22Rv1 (cell line): ENCODE measurements around the gene PCBP2.
"Not testable (repeated sequence)": the region's sequence is repeated elsewhere in the genome, so short reads cannot be mapped to it uniquely, and the experiment has no call there.

ENCODE experiments used
- ZFX ChIP-seq: fragments of 450-650 bp; IDR thresholded peaks from 2 replicates; pipeline ENCODE4 v1.6.1; 2017; ENCODE audit warnings: antibody characterized with exemption, borderline replicate concordance
- TF ChIP-seq, protein P1 (sequence below): fragments of 450-650 bp; IDR thresholded peaks from 2 replicates; pipeline ENCODE4 v1.5.1; 2017; ENCODE audit warnings: mild to moderate bottlenecking

GRCh38 chr12:53402351-53402750, 49.6 kb upstream of the PCBP2 start:
- TF ChIP-seq, protein P1, sequence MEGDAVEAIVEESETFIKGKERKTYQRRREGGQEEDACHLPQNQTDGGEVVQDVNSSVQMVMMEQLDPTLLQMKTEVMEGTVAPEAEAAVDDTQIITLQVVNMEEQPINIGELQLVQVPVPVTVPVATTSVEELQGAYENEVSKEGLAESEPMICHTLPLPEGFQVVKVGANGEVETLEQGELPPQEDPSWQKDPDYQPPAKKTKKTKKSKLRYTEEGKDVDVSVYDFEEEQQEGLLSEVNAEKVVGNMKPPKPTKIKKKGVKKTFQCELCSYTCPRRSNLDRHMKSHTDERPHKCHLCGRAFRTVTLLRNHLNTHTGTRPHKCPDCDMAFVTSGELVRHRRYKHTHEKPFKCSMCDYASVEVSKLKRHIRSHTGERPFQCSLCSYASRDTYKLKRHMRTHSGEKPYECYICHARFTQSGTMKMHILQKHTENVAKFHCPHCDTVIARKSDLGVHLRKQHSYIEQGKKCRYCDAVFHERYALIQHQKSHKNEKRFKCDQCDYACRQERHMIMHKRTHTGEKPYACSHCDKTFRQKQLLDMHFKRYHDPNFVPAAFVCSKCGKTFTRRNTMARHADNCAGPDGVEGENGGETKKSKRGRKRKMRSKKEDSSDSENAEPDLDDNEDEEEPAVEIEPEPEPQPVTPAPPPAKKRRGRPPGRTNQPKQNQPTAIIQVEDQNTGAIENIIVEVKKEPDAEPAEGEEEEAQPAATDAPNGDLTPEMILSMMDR, result not testable (repeated sequence)
- not testable (repeated sequence) for TF ChIP-seq ZFX
